ENCODE measurements around the gene PCDHGB7.

DNA sequence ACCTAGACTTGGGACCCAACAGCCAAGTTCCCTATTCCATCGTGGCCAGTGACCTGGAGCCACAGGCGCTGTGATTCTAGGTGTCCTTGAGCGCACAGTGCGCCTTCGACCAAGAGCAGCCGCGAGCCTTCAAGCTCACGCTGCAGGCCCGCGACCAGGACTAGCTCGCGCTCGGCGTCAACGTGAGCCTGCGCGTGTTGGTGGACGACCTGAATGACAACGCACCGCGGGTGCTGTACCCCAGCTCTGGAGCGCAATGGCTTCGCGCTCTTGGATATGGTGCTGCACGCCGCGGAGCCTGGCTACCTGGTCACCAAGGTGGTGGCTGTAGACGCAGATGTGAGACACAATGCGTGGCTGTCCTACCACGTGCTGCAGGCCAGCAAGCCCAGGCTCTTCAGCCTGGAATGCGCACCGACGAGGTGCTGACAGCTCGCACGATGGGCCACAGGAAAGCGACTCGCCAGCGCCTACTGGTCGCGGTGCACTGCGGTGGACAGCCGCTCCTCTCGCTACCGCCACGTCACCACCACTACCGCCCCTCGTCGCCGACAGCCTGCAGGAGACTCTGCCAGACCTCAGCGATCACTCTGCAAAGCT, 24.2 kb downstream of the PCDHGB7 start:
- TF ChIP-seq ZFP3 (CRISPR knock-in tag; IDR thresholded peaks at IDR 0.05): no peak
- TF ChIP-seq RARB (CRISPR knock-in tag; IDR thresholded peaks at IDR 0.05): no peak
- no peak for TF ChIP-seq ISL1 (CRISPR knock-in tag; IDR thresholded peaks at IDR 0.05)
- TF ChIP-seq ZFP30 (CRISPR knock-in tag; IDR thresholded peaks at IDR 0.05): no peak
- TF ChIP-seq, protein P1, sequence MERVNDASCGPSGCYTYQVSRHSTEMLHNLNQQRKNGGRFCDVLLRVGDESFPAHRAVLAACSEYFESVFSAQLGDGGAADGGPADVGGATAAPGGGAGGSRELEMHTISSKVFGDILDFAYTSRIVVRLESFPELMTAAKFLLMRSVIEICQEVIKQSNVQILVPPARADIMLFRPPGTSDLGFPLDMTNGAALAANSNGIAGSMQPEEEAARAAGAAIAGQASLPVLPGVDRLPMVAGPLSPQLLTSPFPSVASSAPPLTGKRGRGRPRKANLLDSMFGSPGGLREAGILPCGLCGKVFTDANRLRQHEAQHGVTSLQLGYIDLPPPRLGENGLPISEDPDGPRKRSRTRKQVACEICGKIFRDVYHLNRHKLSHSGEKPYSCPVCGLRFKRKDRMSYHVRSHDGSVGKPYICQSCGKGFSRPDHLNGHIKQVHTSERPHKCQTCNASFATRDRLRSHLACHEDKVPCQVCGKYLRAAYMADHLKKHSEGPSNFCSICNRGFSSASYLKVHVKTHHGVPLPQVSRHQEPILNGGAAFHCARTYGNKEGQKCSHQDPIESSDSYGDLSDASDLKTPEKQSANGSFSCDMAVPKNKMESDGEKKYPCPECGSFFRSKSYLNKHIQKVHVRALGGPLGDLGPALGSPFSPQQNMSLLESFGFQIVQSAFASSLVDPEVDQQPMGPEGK (CRISPR knock-in tag; IDR thresholded peaks at IDR 0.05; ENCODE audit: borderline replicate concordance): no peak
- no peak for TF ChIP-seq GLIS3 (CRISPR knock-in tag; IDR thresholded peaks at IDR 0.05)
- no peak for TF ChIP-seq ARNTL (CRISPR knock-in tag; IDR thresholded peaks at IDR 0.05; ENCODE audit: borderline replicate concordance, low read depth)
- no peak for TF ChIP-seq SNAI2 (CRISPR knock-in tag; IDR thresholded peaks at IDR 0.05)
- no peak for TF ChIP-seq TCF4 (CRISPR knock-in tag; IDR thresholded peaks at IDR 0.05; ENCODE audit: borderline replicate concordance)
- no peak for TF ChIP-seq CREB5 (CRISPR knock-in tag; IDR thresholded peaks at IDR 0.05; ENCODE audit: low read depth)
- no peak for TF ChIP-seq TOX (CRISPR knock-in tag; IDR thresholded peaks at IDR 0.05; ENCODE audit: borderline replicate concordance)
- no peak for TF ChIP-seq OSR1 (CRISPR knock-in tag; IDR thresholded peaks at IDR 0.05)
